Panc1 (cell line): ENCODE data around the gene NSL1. TPM values are rescaled to one million over a fixed set of nuclear protein-coding genes. Genes with fewer than 3 reads are reported as not detected.

Source experiments
- ATAC-seq: fragments of 200-7000 bp; cut with Tn5 transposase; 2 replicates; pipeline ENCODE4 v1.9.1; 2020; ENCODE audit warnings: mild to moderate bottlenecking, moderate library complexity
- BruUV-seq: library from RNA; stranded (reverse); fragments of 400-500 nt; replicated peaks from 2 replicates; lab custom pipeline; 2021; lab: Mats Ljungman, UMichigan
- CTCF ChIA-PET: fragments of 300-600 bp; sonication (Branson Sonifier 250); formaldehyde crosslinking; loops from one replicate; lab custom pipeline; 2022; ENCODE audit warnings: antibody characterized with exemption; lab: Charles Lee
- POLR2A ChIA-PET: fragments of 300-600 bp; sonication (Branson Sonifier 250); formaldehyde crosslinking; loops from one replicate; lab custom pipeline; 2022; ENCODE audit warnings: antibody characterized with exemption; lab: Charles Lee
- DNase-seq: peaks from one replicate; pipeline ENCODE4 v3.0.0-alpha.2; 2010; ENCODE audit warnings: low read depth, low spot score
- H3K27ac ChIP-seq: 2 replicates; pipeline ENCODE4 v1.5.1; 2011; ENCODE audit warnings: mild to moderate bottlenecking, low read length, inconsistent platforms
- H3K27me3 ChIP-seq: fragments of 200-500 bp; sonication (Bioruptor generic); 2 replicates; pipeline ENCODE4 v1.6.0; 2014; ENCODE audit warnings: low read length, inconsistent platforms; ENCODE audit not compliant: control insufficient read depth, insufficient read depth
- H3K36me3 ChIP-seq: fragments of 200-500 bp; sonication (Bioruptor generic); 2 replicates; pipeline ENCODE4 v1.5.1; 2014; ENCODE audit warnings: inconsistent platforms, mild to moderate bottlenecking, low read length, moderate library complexity; ENCODE audit not compliant: control insufficient read depth, insufficient read depth
- H3K4me1 ChIP-seq: 2 replicates; pipeline ENCODE4 v1.5.1; 2011; ENCODE audit warnings: inconsistent platforms, mild to moderate bottlenecking, low read length, moderate library complexity; ENCODE audit not compliant: control insufficient read depth, insufficient read depth
- H3K4me3 ChIP-seq, 2 experiments: 2 replicates each; pipeline ENCODE4 v1.5.1; 2011 to 2012; ENCODE audit warnings: low read depth in 2 of 2, low read length in 2 of 2, mild to moderate bottlenecking in 2 of 2, inconsistent platforms in 1 of 2, moderate library complexity in 1 of 2
- H3K9me3 ChIP-seq: fragments of 200-500 bp; sonication (Bioruptor generic); 2 replicates; pipeline ENCODE4 v1.5.1; 2014; ENCODE audit warnings: low read depth, mild to moderate bottlenecking, inconsistent platforms, low read length, moderate library complexity; ENCODE audit not compliant: control insufficient read depth, insufficient read depth
- POLR2AphosphoS5 ChIP-seq: IDR thresholded peaks from 2 replicates; pipeline ENCODE4 v1.6.1; 2012; ENCODE audit warnings: mild to moderate bottlenecking, low read depth, low read length, moderate library complexity
- SIN3A ChIP-seq: IDR thresholded peaks from 2 replicates; pipeline ENCODE4 v1.6.1; 2012; ENCODE audit warnings: low read depth, mild to moderate bottlenecking, low read length, moderate library complexity, borderline replicate concordance; ENCODE audit not compliant: insufficient read depth
- TCF7L2 ChIP-seq: IDR thresholded peaks from 2 replicates; pipeline ENCODE4 v1.6.1; 2011; ENCODE audit warnings: mild to moderate bottlenecking, low read depth, low read length, inconsistent platforms
- in situ Hi-C: cut with HindIII; loops from 2 replicates; pipeline ENCODE4 v1.10.0; 2016; ENCODE audit warnings: low sequenced_read_pairs, low pct_unique_long_range_greater_than_20kb
- intact Hi-C: fragments of 100-400 bp; cut with micrococcal nuclease; formaldehyde crosslinking; loops from one replicate; pipeline ENCODE4 v1.10.0; 2022; ENCODE audit not compliant: unreplicated experiment
- total RNA-seq: library from RNA; stranded (reverse); gene quantifications from one replicate; pipeline ENCODE4 v1.2.1, GENCODE V29; 2021; ENCODE audit not compliant: unreplicated experiment
- TF ChIP-seq, protein P1 (sequence below), 2 experiments: IDR thresholded peaks; 2 replicates each; pipeline ENCODE4 v1.6.1; 2011 to 2012; ENCODE audit warnings: low read depth in 2 of 2, control low read depth in 1 of 2, low read length in 1 of 2, mild to moderate bottlenecking in 1 of 2, moderate library complexity in 1 of 2; ENCODE audit not compliant: insufficient read depth in 1 of 2
- TF ChIP-seq, protein P2 (sequence below): fragments of 450-650 bp; IDR thresholded peaks from 2 replicates; pipeline ENCODE4 v1.5.1; 2017; ENCODE audit warnings: mild to moderate bottlenecking

NSL1 gene
- total RNA-seq, 1 experiment from 2014 or later = 21.8 TPM

DNA sequence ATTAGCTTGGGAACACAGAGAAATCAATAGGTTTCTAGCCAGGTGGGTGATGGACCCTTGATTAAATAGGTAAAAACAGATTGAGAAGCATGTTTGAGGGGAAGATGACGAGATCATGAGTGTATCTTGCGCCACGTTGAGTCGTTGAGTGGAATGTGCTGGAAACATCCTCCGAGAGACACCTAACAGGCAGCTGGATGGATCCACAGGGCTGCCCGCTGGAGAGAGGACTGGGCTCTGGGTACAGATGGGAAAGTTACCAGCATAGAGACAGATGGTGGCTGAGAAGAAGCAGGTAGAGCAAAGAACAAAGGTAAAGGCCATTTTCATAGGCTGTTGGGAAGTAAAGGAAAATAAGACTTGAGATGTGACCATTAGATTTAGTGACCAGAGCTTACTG lies 107.5 kb downstream of the NSL1 start:
- TF ChIP-seq POLR2AphosphoS5 (no peak), TCF7L2 (no peak)
- TF ChIP-seq, protein P1, sequence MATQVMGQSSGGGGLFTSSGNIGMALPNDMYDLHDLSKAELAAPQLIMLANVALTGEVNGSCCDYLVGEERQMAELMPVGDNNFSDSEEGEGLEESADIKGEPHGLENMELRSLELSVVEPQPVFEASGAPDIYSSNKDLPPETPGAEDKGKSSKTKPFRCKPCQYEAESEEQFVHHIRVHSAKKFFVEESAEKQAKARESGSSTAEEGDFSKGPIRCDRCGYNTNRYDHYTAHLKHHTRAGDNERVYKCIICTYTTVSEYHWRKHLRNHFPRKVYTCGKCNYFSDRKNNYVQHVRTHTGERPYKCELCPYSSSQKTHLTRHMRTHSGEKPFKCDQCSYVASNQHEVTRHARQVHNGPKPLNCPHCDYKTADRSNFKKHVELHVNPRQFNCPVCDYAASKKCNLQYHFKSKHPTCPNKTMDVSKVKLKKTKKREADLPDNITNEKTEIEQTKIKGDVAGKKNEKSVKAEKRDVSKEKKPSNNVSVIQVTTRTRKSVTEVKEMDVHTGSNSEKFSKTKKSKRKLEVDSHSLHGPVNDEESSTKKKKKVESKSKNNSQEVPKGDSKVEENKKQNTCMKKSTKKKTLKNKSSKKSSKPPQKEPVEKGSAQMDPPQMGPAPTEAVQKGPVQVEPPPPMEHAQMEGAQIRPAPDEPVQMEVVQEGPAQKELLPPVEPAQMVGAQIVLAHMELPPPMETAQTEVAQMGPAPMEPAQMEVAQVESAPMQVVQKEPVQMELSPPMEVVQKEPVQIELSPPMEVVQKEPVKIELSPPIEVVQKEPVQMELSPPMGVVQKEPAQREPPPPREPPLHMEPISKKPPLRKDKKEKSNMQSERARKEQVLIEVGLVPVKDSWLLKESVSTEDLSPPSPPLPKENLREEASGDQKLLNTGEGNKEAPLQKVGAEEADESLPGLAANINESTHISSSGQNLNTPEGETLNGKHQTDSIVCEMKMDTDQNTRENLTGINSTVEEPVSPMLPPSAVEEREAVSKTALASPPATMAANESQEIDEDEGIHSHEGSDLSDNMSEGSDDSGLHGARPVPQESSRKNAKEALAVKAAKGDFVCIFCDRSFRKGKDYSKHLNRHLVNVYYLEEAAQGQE (IDR thresholded peaks at IDR 0.05; ENCODE audit: insufficient read depth in 1 of 2, low read depth in 2 of 2, low read length in 1 of 2) = no peak
- TF ChIP-seq, protein P2, sequence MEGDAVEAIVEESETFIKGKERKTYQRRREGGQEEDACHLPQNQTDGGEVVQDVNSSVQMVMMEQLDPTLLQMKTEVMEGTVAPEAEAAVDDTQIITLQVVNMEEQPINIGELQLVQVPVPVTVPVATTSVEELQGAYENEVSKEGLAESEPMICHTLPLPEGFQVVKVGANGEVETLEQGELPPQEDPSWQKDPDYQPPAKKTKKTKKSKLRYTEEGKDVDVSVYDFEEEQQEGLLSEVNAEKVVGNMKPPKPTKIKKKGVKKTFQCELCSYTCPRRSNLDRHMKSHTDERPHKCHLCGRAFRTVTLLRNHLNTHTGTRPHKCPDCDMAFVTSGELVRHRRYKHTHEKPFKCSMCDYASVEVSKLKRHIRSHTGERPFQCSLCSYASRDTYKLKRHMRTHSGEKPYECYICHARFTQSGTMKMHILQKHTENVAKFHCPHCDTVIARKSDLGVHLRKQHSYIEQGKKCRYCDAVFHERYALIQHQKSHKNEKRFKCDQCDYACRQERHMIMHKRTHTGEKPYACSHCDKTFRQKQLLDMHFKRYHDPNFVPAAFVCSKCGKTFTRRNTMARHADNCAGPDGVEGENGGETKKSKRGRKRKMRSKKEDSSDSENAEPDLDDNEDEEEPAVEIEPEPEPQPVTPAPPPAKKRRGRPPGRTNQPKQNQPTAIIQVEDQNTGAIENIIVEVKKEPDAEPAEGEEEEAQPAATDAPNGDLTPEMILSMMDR = no peak
- POLR2A ChIA-PET = no interaction called here
- Histone ChIP-seq H3K27ac (no peak overlapping the region), H3K36me3 (no peaks in the 10 kb centered on the region), H3K9me3 (no peaks in the 10 kb centered on the region), H3K4me3 (no peak overlapping the region), H3K27me3 (no peaks in the 10 kb centered on the region), H3K4me1 (no peaks in the 10 kb centered on the region)
- in situ Hi-C loops = no loop called here
- ATAC-seq (no peak), DNase-seq (no peak)
- intact Hi-C loops = no loop called here
- CTCF ChIA-PET = no interaction called here
- BruUV-seq = no TSS peak

GRCh38 chr1:212683357-212683722 lies 108.2 kb downstream of the NSL1 start:
- H3K9me3 ChIP-seq = no peaks in the 10 kb centered on the region
- TF ChIP-seq, protein P1 (IDR thresholded peaks at IDR 0.05; ENCODE audit: insufficient read depth in 1 of 2, low read depth in 2 of 2, low read length in 1 of 2) = no peak
- TF ChIP-seq, protein P2 = no peak
- TF ChIP-seq SIN3A (no peak), TCF7L2 (no peak), POLR2AphosphoS5 (no peak)
- H3K4me1 ChIP-seq = no peaks in the 10 kb centered on the region
- H3K27ac ChIP-seq = no peak overlapping the region
- POLR2A ChIA-PET = no interaction called here
- H3K4me3 ChIP-seq = no peak overlapping the region
- no peak for ATAC-seq
- no TSS peak for BruUV-seq
- no peaks in the 10 kb centered on the region for H3K36me3 ChIP-seq
- CTCF ChIA-PET = no interaction called here
- no peaks in the 10 kb centered on the region for H3K27me3 ChIP-seq
- in situ Hi-C loops (no loop called here), intact Hi-C loops (no loop called here)
- DNase-seq = no peak
